ENCODE data around the gene CTIF.

CTIF gene

GRCh38 chr18:48791636-48792105 lies 252.8 kb downstream of the CTIF start:
- no peak for DNase-seq

GRCh38 chr18:48792141-48792540 lies 253.3 kb downstream of the CTIF start:
- DNase-seq, result no peak

- DNase-seq, result no peak
Observed at GRCh38 chr18:48792611-48793380, 254.0 kb downstream of the CTIF start.

GRCh38 chr18:48794251-48794970 lies 255.6 kb downstream of the CTIF start:
- no peak for DNase-seq

GRCh38 chr18:48795696-48796095 lies 256.9 kb downstream of the CTIF start:
- DNase-seq, result no peak

- no peak for DNase-seq
Observed at GRCh38 chr18:48796491-48797205, 257.8 kb downstream of the CTIF start.

GRCh38 chr18:48797841-48798255 lies 259.0 kb downstream of the CTIF start:
- no peak for DNase-seq

GRCh38 chr18:48798334-48799245 lies 259.8 kb downstream of the CTIF start:
- DNase-seq, result no peak

GRCh38 chr18:48799724-48800315 lies 261.0 kb downstream of the CTIF start:
- no peak for DNase-seq

GRCh38 chr18:48800466-48800865 lies 261.6 kb downstream of the CTIF start:
- DNase-seq, result no peak

- no peak for DNase-seq
Observed at GRCh38 chr18:48800876-48801727, 262.3 kb downstream of the CTIF start.

- no peak for DNase-seq
Observed at GRCh38 chr18:48801728-48802542, 263.1 kb downstream of the CTIF start.

- no peak for DNase-seq
Observed at GRCh38 chr18:48802543-48803290, 263.9 kb downstream of the CTIF start.

GRCh38 chr18:48803518-48803917 lies 264.7 kb downstream of the CTIF start:
- no peak for DNase-seq

GRCh38 chr18:48803951-48804855 lies 265.4 kb downstream of the CTIF start:
- DNase-seq, result no peak

- DNase-seq, result no peak
Observed at GRCh38 chr18:48804856-48805610, 266.2 kb downstream of the CTIF start.
